ENCODE data around the gene PARD3B.

The PARD3B gene

GRCh38 chr2:205171261-205171940 is 626.1 kb downstream of the PARD3B start:
- FAIRE-seq (no peak), DNase-seq (ENCODE audit: insufficient read length, low spot score) (no peak)
- no peak for TF ChIP-seq POLR2A (IDR thresholded peaks at IDR 0.05; ENCODE audit: low read depth, low read length)

- FAIRE-seq (no peak), DNase-seq (ENCODE audit: insufficient read length, low spot score) (no peak)
- no peak for TF ChIP-seq POLR2A (IDR thresholded peaks at IDR 0.05; ENCODE audit: low read depth, low read length)
These were observed 630.6 kb downstream of the PARD3B start for GRCh38 chr2:205175831-205176230.

DNA sequence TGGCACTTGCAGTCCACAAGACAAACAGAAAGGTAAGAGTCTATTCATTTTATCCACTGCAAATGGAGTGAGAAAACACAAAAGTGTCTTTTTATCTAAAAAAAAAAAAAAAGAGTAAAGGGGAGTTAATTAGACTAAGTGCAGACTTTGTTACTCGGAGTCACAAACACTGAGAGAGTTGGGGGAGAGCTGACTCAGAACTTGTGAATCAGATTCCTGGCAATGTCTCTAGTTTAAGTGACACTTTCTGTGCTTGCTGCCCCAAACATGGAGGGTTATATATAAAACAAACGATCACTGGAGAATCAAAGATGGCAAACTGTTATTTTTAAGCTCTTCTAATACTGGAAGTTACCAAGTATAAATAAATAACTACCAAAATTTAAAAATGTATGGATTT is 631.3 kb downstream of the PARD3B start:
- no peak for TF ChIP-seq POLR2A (IDR thresholded peaks at IDR 0.05; ENCODE audit: low read depth, low read length)
- FAIRE-seq (no peak), DNase-seq (ENCODE audit: insufficient read length, low spot score) (no peak)

- DNase-seq (ENCODE audit: insufficient read length, low spot score) = no peak
- FAIRE-seq = no peak
- TF ChIP-seq POLR2A (IDR thresholded peaks at IDR 0.05; ENCODE audit: low read depth, low read length) = no peak
These were observed 632.3 kb downstream of the PARD3B start for GRCh38 chr2:205177546-205177945.

GRCh38 chr2:205180730-205181129 is 635.5 kb downstream of the PARD3B start:
- no peak for DNase-seq (ENCODE audit: insufficient read length, low spot score)
- FAIRE-seq = no peak
- no peak for TF ChIP-seq POLR2A (IDR thresholded peaks at IDR 0.05; ENCODE audit: low read depth, low read length)

DNA sequence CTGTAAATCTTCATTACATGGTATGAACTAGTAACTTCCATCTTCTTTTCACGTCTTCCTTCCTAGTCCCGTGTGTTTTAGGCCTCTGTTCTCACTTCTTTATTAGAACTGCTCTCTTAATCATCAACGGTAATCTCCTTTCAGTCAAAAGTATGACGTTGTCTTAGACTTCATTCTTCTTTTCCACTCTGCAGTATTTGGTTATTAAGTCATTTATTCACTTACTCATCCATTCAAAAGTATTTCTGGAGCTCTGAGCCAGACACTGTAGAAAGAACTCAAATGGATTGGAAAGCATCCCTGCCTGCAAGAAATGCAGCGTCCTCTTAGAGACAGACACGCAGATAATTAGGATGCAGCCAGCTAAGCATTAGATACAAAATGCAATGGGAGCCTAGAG is 642.5 kb downstream of the PARD3B start:
- DNase-seq (ENCODE audit: insufficient read length, low spot score) (no peak), FAIRE-seq (no peak)
- TF ChIP-seq POLR2A (IDR thresholded peaks at IDR 0.05; ENCODE audit: low read depth, low read length) = no peak

DNA sequence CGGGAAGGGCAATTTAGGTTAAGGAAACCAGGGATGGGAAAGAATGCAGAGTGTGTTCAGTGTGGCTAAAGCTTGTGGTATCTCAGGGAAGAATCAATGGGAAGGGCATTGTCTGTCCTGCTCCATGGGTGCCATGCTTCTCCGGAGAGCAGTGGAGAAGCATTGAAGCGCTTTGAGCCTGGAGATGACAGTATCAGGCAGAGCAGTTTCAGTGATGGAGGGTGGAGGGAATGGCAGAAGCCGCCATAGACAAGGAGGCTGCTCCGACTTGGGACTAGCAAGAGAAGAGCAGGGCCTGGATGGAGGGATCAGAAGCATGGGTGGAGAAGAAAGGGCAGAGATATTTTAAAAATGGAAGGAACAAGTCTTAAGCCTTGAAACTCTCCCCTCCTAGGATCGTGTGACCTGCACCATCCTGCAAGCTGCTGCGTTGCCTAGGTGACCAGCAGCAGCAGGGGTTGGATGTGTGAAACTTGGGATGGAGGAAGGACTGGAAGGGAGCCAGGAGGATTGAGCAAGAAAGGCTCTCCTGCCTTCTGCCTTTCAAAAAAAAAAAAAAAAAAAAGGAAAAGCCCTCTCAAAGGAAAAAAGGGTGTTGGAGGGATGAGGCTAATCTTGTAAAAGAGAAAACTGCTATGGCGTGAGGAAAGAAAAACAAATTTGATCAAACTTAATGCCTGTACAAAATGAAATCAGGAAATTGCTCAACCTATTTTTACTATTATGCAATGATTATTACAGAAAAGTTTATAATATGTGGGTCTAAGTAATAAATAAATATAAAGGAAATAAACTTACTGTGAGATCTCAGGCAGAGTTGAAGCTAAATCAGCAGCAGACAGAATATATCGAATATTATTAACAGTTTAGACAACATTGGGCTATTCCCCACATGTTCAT is 643.2 kb downstream of the PARD3B start:
- FAIRE-seq = no peak
- no peak for TF ChIP-seq POLR2A (IDR thresholded peaks at IDR 0.05; ENCODE audit: low read depth, low read length)
- no peak for DNase-seq (ENCODE audit: insufficient read length, low spot score)

GRCh38 chr2:205189301-205189700 is 644.0 kb downstream of the PARD3B start:
- FAIRE-seq = no peak
- no peak for DNase-seq (ENCODE audit: insufficient read length, low spot score)
- TF ChIP-seq POLR2A (IDR thresholded peaks at IDR 0.05; ENCODE audit: low read depth, low read length) = no peak

DNA sequence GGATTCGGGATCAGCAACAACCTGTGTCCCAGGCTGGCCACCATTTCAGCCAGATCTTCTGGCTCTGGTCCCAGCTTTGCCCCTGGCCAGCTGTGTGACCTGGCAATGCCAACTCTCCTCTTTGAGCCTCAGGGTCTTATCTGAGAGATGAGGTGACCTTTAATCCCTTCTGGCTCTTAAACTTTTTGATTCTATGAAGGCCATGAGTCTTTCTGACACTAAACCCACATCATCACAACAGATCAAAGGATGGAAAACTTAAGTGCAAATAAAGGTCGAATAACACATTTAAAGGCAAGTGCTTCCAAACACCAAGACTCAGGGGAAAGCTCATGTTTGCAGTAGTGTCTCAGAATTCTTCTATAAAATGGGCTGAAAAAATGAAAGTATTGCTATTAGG is 645.3 kb downstream of the PARD3B start:
- TF ChIP-seq POLR2A (IDR thresholded peaks at IDR 0.05; ENCODE audit: low read depth, low read length) = no peak
- FAIRE-seq = no peak
- DNase-seq (ENCODE audit: insufficient read length, low spot score) = no peak

- FAIRE-seq (no peak), DNase-seq (ENCODE audit: insufficient read length, low spot score) (no peak)
- TF ChIP-seq POLR2A (IDR thresholded peaks at IDR 0.05; ENCODE audit: low read depth, low read length) = no peak
These were observed 648.0 kb downstream of the PARD3B start for GRCh38 chr2:205193125-205193835.

DNA sequence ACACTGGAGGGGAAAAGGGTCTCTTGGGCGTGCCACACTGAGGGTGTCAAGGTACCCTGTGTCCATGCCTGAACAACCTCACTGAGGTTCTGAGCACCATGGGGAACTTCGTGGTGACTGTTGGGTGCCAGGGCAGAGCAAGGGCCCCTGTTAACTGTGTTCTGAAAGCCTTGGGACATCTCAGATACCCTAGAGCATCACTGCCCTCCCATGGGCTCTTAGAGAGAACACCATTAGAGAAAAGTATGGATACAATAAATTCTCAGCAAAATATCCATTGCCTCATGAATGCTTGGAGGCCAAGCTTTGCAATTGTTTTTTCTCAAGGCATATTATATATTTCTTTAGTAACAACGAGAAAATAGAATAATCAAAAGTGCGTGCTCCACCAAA is 648.6 kb downstream of the PARD3B start:
- no peak for DNase-seq (ENCODE audit: insufficient read length, low spot score)
- no peak for FAIRE-seq
- TF ChIP-seq POLR2A (IDR thresholded peaks at IDR 0.05; ENCODE audit: low read depth, low read length) = no peak

DNA sequence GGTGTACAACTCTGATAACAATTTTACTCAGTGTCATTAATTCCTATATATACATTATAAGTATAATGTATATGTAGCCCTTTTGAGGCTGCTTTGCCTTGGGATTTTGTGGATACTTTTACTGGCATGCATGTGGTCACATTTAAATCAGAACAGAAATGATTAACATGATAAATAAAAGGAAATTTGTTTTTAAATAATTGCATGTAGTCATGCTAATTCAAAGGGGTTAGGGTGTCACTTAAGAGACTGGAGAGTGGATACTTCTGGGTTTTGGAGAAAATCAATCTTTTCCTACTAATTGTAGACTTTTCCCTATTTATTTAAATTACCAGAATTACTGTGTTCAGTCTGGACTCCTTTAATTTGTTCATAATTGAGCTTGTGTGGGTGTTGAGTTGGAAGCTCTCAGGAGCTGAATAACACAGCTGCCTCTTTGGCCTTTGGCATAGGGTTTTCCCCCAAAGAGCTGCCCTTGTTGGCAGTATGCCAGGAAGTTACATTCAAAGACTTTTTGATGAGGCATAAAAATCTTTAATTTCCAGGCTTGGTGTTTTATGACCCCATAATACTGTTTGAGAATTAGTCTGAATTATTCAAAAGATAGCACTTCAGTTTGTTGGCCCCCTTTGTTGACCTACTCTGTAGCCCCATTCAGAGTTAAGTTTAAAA is 652.3 kb downstream of the PARD3B start:
- DNase-seq (ENCODE audit: insufficient read length, low spot score) = no peak
- TF ChIP-seq POLR2A (IDR thresholded peaks at IDR 0.05; ENCODE audit: low read depth, low read length) = no peak
- FAIRE-seq = no peak

GRCh38 chr2:205198140-205198525 is 652.9 kb downstream of the PARD3B start:
- peak; percentile 9 for DNase-seq (ENCODE audit: insufficient read length, low spot score)
- no peak for TF ChIP-seq POLR2A (IDR thresholded peaks at IDR 0.05; ENCODE audit: low read depth, low read length)
- peak; percentile 57 for FAIRE-seq
